ENCODE measurements around the gene TNS3.

The TNS3 gene

GRCh38 chr7:47389171-47389922 is 192.6 kb downstream of the TNS3 start:
- no peak for DNase-seq (ENCODE audit: low read depth in 3 of 3)

- DNase-seq (ENCODE audit: low read depth in 3 of 3) = no peak
These were observed 194.4 kb downstream of the TNS3 start for GRCh38 chr7:47387506-47387905.

GRCh38 chr7:47386273-47386835 is 195.6 kb downstream of the TNS3 start:
- DNase-seq (ENCODE audit: low read depth in 3 of 3) = no peak

GRCh38 chr7:47385536-47386125 is 196.3 kb downstream of the TNS3 start:
- DNase-seq (ENCODE audit: low read depth in 3 of 3) = no peak

- DNase-seq (ENCODE audit: low read depth in 3 of 3) = no peak
These were observed 197.0 kb downstream of the TNS3 start for GRCh38 chr7:47384755-47385535.

GRCh38 chr7:47383696-47384445 is 198.0 kb downstream of the TNS3 start:
- DNase-seq (ENCODE audit: low read depth in 3 of 3) = no peak

- no peak for DNase-seq (ENCODE audit: low read depth in 3 of 3)
These were observed 198.8 kb downstream of the TNS3 start for GRCh38 chr7:47383072-47383471.

GRCh38 chr7:47382200-47382599 is 199.7 kb downstream of the TNS3 start:
- no peak for DNase-seq (ENCODE audit: low read depth in 3 of 3)

- no peak for DNase-seq (ENCODE audit: low read depth in 3 of 3)
These were observed 200.8 kb downstream of the TNS3 start for GRCh38 chr7:47381134-47381495.

- DNase-seq (ENCODE audit: low read depth in 3 of 3) = no peak
These were observed 201.4 kb downstream of the TNS3 start for GRCh38 chr7:47380325-47381133.

- DNase-seq (ENCODE audit: low read depth in 3 of 3) = no peak
These were observed 202.1 kb downstream of the TNS3 start for GRCh38 chr7:47379629-47380324.

- DNase-seq (ENCODE audit: low read depth in 3 of 3) = no peak
These were observed 203.0 kb downstream of the TNS3 start for GRCh38 chr7:47378728-47379395.

GRCh38 chr7:47377741-47378140 is 204.2 kb downstream of the TNS3 start:
- DNase-seq (ENCODE audit: low read depth in 3 of 3) = no peak

GRCh38 chr7:47376991-47377616 is 204.8 kb downstream of the TNS3 start:
- DNase-seq (ENCODE audit: low read depth in 3 of 3) = no peak

GRCh38 chr7:47375121-47375938 is 206.6 kb downstream of the TNS3 start:
- DNase-seq (ENCODE audit: low read depth in 3 of 3) = no peak

GRCh38 chr7:47374538-47374937 is 207.4 kb downstream of the TNS3 start:
- no peak for DNase-seq (ENCODE audit: low read depth in 3 of 3)

- no peak for DNase-seq (ENCODE audit: low read depth in 3 of 3)
These were observed 207.9 kb downstream of the TNS3 start for GRCh38 chr7:47373871-47374451.

- no peak for DNase-seq (ENCODE audit: low read depth in 3 of 3)
These were observed 210.1 kb downstream of the TNS3 start for GRCh38 chr7:47371733-47372368.

Data from stimulated activated CD4-positive, alpha-beta T cell treated with anti-CD3 and anti-CD28 coated beads, TNF-alpha, amount 100 ng/mL, for 4 hours (primary cell).